CD4-positive, alpha-beta T cell treated with Interleukin-4 for 1 hour (primary cell): ENCODE data around the gene GSE1.

Source experiments
- DNase-seq, 2 donors: peaks; one replicate each; pipeline ENCODE4 v3.0.0-alpha.2; 2020 to 2022

Gene GSE1

DNA sequence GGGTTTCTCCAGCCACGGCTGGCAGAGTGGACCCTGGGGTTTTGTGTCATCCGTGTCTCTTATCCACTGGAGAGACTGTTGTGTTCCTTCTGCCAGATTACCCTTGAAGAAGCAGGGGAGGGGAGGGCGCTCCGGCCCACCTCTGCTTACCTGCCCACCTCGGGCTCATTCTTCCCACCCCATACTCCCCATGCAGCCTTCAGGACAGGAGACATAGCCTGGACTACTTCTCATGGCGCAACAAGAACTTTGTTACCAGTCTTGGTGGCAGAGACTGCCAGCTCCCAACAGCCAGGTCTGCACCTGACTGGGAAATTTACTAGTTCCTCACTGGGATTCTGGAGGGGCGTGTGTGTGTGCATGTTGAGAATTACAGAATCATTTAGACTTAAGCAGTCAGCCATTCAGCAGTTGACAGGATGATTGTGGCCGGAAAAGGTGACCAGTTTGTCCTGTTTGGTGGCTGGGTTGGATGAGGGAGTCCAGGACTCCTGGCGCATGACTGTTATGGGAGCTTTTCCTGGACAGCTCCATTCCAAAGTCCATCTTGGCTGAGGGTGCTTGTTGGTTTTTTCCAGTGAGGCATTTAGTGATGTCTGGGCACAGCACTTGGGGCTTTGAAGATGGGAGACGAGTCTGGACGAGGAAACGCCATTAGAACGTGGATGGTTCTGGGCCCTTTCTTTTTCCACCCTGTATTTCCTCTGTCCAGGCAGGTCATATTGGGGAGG lies 8.7 kb downstream of the GSE1 start:
- no peak for DNase-seq

DNA sequence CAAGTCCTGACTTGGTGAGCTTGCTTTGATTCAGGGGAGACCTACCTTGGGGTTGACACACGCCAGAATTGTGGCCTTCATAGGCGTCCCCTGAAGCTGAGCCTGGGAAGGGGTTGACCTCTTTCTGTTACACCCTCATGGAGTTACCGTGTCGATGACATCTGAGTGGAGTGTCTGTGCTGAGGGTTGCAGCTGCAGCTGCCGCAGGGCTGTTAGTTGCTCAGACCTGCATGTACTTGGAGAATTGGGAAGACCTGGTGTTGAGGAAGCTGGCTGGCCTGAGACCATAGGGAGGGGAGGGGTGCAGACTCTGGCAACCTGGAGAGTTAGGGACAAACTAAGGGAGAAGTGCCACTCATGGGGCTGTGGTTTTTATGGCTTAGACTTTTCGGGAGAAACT lies 9.6 kb downstream of the GSE1 start:
- no peak for DNase-seq

DNA sequence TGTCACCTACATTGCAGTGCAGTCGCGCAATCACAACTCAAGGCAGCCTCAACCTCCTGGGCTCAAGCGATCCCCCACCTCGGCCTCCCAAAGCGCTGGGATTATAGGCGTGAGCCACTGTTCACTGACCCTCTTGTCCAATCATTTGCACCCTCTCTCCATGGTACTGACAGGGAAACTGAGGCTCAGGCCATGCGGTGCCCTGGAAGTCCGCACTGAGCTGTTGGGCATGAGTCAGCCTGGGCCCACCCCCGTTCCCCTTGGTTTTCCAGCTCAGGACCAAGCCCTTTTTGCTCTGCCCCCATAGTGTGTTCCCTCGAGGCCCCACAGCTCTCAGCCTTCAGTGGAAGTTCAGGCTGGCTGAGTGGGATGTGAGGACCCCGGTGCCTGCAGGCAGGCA lies 10.1 kb downstream of the GSE1 start:
- no peak for DNase-seq

DNA sequence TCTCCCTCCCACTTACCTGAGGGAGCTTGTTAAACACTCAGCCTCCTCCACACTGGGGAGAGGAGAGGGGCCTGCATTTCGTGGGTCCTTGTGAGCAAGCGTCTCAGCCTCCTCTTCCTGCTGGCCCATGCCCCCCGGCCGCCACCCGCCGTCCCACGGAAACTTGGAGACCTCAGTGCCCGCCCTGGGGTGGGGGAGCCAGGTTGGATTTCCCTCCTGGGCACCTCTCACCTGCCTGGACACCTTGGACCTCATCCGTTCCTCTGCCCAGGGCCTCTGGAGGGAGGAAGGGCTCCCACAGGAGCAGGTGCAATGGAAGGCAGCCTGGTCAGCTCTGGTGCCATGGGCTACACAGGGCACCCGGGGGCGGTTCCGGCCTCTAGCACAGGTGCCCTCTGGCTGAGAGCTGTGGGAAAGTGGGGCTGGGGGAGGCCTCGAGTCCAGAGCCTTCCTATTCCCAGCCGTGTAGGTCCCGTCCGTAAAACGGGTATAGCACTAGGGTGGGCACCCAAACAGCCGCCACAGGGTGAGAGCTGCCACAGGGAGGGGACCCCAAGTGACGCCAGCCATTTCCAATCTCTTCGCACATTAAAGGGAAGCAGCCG lies 11.0 kb downstream of the GSE1 start:
- no peak for DNase-seq

DNA sequence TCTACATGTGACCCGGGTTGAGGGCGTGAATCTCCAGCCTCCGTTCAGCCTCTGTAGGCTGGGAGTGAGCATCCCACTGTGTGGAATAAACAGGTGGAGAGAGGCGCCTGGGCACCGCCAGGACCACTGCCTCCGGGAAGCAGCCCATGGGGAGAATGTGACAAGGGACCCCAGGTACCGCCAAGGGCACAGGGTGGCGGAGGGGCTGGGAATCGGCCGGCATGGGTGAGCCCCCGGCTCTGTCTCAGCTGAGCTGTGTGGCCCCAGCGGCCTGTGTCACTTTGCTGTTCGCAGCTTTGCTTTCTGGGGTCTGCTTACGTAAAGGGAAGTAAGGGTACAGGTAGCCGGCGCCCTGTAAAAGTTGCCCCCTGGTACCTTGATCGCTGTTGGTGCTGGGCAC lies 11.5 kb downstream of the GSE1 start:
- no peak for DNase-seq

DNA sequence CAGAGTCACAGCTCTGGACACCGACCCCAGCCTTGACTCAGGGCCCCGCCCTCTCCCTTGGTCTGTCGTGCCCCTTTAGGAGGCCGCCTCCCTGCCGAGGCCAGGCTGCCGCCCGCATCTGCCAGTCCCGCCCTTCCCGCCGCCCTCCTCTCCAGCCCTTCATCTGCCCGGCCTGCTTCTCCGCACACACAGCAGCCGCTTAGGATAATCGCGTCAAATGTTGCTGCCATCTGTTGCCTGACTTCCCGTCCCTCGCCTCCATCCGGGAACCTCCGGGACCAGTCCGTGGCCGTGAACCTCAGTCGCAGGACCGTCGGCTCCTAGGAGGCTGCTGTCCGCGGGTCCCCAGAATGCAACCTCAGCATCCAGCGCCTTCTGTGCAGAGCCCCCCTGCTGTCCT lies 11.9 kb downstream of the GSE1 start:
- no peak for DNase-seq

DNA sequence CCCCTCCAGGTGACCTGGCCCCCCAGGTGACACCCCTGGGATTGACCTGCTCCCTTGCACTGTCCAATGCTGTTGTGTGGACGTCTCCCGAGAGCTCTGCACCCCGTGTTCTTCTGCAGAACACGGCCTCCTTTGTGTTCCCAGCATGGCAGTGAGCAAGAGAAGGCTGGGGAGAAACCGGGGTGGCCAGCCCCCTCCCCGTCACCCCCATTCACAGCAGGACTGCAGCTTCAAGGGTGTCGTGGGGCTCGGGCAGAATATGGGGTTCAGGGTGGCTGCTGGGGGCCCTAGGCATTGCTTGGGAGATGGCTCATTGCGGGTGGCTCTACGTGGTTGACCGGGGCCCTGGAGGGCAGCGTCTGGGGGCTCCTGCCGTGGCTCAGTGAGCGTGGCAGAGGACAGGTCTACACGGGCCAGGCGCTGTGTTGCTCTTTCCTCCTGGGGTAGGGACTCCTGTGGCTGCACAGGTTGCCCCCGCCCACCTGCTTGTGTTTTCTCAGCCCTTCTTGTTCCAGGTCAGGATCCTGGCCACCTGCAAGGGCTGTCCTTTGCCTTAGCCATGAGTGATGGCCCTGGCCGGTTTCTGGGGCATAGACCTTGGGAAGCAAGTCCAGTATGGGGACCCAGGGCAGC lies 12.5 kb downstream of the GSE1 start:
- DNase-seq = no peak

DNA sequence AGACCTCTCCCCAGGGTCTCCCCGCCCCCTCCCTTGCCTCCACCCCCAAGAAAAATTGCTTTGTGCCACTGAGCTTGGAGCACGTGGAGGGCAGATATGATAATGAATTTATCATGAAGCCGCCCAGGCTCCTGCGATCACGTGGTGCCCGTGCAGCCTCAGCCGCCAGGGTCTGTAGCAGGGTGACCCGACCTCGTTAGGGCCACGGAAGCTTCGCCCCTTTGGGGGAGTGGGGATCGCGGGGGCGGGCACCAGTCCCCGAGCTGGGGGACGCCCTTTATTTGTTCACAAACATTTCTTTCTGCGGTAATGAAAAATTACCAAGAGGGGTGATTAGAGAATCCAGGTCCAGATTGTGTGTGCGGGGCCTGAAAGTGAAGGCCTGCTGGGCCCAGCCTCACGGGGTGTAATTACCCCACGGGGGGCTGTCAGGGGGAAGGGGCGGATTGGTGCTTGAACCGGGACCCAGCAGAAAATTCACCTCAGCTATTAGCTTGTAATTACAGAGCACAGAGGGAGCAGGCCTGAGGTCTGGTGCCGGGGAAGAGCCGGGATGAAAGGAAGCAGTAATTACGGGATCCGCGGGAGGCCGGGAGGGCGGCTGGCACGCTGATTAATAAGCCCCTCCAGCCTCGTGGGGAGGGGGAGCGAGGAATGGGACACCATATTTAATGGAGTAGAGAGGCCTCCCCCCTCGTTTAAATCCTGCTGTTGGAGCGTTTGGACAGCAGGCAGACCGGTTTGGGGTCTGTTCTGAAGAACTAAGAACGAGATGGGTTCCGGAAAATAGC lies 13.3 kb downstream of the GSE1 start:
- DNase-seq = no peak

DNA sequence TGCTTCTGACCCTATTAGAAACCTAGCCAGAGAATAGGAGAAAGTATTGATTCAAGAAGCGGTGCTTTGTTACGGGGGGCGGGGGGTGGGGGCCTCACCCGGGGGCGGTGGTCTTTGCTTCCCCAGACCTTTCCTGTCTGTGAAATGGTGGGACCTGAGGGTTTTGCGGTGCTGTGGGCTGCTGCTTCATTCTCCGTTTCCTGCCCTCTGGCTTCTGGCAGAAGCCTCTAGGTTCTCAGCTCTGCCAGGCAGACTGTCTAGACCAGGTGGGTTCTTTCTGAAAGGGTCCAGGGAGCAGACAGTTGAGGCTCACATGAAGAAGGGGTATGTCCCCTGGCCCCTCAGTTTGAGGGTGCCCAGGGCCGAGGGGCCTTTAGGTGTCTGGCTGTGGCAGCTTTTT lies 14.0 kb downstream of the GSE1 start:
- DNase-seq = no peak

DNA sequence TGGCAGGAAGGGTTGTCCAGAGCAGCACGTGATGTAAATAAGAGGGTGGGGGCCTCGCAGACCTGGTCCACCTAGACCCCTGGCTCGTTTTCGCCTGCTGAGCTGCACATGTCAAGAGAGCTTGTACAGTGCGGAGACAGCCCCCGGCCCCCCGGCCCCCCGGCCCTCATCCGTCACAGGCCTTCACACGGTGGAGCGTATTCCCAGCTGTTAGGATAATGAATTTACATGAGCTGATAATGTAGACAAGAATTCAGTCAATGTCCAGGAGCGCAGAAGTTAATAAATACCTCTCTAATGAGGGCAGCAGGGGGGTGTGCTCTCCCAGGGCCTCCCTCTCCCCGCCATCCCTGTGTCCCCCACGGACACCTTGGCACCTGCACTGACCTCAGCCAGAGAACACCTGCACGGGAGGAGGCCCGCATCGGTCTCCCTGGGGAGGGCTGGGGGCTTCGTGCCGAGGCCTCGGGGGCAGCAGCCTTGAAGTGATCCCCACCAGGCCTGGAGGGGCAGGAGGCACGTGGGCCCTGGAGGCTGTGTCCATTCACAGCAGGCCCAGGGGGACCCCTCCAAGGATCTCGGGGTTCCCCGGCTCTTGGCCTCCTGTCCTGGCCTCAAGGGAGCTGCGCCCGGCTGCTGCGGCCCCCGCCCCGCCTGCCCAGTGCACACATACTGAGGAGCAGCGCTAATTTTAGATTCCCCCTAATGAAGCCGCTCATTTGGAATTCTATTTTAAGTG lies 14.6 kb downstream of the GSE1 start:
- no peak for DNase-seq

DNA sequence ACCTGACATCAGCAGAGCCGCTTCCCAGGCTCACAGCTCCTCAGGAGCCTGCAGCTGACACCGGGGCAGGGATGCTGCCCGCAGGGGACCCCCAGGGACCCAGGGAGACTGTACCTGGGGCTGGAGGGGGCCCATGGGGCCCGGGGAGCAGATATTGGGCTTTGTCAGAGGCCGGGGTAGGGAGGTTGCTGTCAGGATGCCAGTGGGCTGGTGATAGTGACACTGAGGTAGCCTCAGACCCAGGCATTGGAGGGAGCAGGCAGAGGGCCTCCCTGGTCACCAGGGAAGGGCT lies 15.1 kb downstream of the GSE1 start:
- DNase-seq = no peak

DNA sequence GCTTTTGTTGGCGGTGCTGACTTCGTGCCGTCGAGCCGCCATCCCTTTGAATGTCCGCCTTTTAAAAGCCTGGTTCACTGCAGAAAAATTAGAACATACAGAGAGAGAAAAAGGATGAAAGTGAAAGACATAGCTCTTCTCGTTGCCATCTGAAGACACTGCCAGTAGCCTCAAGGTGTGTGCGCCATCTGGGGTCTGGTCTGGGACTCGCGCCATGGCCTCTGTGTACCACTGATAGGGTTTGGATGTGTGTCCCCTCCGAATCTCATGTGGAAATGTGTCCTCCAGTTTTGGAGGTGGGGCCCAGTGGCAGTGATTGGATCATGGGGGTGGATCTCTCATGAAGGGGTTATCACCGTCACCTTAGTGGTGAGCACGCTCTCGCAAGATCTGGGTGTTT lies 15.5 kb downstream of the GSE1 start:
- DNase-seq = no peak

DNA sequence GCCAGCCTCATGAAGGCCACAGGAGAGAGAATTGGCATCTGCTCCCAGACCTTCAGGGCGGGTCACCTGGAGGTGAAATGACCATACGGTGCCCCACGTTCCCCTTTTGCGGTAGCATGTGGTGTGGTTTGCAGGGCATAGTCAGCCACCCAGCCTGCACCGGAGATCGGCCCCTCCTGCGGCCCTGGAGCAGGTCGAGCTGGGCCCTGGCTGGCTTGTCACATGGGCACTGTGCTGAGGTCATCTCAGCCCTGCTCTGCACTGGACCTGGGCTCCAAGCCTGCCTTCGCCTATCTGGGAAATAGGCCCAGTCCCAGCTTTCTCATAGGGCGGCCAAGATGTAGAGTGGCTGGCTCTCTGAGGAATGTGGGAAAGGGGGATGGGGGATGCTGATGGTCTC lies 16.2 kb downstream of the GSE1 start:
- DNase-seq = no peak

DNA sequence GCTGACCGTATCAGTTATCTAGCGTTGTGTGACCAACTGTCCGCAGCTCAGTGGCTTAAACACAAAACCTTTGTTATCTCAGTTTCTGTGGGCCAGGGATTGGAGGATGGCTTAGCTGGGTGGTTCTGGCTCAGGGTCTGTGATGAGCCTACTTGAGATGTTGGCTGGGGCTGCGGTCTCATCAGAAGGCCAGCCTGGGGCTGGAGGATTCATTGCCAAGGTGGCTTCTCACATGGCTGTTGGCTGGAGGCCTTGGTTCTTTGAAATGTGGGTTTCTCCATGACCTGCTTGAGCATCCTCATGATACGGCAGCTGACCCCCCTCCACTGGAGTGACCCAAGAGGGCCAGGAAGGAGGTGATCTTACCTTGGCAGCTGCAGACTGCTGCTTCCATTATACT lies 16.7 kb downstream of the GSE1 start:
- DNase-seq = no peak

DNA sequence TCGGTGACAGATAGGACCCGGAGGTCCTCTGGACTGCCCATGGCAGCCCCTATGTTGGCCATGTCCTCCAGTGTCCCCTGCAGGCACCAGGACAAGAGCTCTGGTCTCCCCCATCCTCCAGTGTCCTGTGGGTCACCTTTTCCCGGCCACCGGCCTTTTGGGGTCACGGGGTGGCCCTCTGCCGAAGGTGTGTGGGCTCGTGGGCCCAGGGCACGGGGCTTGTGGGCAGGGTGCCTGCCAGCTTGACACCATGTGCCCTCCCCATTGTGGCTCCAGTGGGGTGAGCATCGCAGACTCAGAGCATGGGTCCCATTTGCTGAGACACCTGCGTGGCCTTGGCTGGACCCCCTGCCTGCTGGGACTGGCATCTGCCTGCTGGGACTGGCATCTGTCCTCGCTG lies 18.1 kb downstream of the GSE1 start:
- DNase-seq = no peak

DNA sequence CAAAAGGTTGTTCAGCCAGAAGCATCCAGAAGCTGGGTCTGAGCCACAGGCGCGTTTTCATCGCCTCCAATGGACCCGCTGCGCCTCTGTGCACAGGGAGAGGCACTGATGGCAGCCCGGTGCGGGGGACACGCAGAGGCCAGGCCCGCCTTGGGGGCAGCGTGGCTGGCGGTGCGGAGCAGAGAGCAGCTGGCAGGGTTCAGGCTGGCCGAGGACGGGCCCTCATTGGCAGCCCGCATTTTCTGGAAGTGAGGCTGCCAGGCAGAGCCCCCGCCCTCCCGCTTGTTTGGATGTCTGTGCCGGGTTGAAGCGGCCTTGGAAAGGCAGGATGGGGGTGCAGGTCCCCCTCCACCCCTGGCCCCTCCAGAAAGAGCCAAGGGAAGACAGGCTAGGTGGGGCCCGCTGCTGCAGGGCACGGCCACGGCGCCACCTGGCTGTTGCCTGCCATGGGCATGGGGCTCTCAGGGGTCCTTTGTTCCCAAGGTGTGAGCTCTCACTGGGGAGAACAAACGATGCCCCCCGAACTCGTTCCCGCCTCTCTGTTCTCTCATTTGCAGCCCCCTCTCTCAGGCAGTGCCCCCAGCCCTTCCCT lies 18.8 kb downstream of the GSE1 start:
- DNase-seq = no peak

DNA sequence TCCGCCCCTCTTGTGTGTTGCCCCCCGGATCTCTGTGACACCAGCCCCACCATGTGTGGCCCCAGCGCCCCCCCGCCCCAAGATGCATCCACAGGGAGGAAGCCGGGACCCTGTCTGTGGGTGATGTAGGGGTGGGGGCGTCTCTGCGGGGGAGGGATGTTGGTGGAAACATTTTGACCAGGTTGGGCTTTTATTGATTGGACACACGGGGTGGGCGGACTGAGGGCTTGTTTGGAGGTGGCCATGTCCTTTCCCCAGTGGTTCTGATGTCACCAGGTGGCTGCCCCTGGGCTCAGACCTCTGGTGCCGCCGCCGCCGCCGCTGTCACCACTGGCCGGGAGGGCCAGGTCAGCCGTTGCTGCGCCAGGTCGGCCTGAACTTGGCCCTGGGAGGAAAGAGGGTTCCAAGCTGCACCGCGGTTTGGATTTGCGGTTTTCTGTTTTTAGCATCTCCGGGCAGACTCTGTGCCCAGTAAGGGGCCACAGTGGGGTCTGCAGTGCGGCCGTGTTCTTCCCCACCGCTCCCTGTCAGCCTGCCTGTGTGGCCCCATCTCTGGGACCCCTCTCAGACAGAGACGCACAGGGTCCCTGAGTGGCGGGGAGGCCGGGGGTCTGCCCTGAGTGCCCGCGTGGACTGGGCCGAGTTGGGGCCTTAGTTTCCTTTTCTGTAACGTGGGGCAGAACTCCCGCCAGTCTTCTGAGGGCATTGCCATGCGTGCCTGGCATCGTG lies 19.8 kb downstream of the GSE1 start:
- DNase-seq = no peak

DNA sequence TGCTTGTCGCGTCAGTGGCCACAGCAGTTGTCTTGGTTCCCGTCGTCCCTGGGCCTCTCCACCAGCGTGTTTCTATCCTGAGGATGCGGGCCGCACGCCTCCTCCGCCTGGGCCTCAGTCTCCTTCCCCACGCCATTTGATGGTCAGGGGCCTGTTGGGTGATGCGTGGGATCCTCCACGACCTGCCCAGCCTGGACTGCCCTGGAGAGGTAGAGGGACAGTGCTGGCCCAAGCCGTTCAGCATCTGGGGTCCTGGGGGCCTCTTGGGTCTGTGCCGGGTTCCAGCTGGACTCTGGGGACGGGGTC lies 20.3 kb downstream of the GSE1 start:
- no peak for DNase-seq

DNA sequence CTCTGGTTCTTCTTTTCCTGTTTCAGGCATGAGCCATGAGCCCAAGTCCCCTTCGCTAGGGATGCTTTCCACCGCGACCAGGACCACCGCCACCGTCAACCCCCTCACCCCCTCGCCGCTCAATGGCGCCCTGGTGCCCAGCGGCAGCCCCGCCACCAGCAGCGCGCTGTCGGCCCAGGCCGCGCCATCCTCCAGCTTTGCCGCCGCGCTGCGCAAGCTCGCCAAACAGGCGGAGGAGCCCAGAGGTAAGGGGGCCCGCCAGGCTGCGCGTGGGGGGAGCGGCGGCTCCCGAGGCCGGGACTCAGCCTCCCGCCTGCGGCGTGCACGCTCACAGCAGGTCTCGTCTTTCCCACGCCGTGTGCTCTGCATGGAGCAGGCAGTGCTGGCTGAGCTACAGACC lies 20.8 kb downstream of the GSE1 start:
- DNase-seq = no peak

DNA sequence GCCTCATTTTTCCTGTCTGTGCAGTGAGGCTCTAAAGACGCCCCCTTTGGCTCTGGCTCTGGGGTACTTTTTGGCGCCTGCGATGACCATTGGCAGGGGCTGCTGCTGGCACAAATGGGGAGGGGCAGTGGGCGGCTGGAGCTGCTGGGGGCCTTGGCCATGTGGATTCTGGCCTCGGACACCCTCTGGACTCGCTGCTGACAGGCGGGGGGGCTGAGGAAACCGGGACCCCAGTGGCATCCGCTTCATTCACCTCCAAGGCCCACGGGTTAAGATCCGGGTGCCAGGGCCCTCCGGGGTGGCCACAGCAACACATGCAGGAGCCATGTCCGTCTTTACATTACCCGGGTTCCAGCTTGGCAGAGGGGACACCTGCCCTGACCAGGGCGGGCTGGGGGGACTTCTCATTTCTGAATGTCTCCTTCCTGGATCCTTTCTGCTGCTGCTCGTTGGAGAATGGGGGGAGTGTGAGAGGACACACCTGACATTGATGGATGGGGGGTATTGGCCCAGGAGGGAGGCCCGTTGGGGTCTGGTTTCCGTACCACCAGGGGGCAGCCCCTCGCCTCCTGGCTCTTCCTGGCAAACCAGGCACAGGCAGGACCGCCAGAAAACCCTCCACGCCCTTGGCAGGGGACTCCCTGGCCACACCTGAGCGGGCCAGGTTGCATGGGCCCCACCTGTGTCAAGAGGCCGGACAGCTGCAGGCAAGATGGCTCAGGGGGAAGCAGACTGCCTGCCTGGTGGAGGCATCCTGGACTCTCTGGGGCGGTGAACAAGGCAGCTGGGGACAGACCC lies 21.8 kb downstream of the GSE1 start:
- no peak for DNase-seq

DNA sequence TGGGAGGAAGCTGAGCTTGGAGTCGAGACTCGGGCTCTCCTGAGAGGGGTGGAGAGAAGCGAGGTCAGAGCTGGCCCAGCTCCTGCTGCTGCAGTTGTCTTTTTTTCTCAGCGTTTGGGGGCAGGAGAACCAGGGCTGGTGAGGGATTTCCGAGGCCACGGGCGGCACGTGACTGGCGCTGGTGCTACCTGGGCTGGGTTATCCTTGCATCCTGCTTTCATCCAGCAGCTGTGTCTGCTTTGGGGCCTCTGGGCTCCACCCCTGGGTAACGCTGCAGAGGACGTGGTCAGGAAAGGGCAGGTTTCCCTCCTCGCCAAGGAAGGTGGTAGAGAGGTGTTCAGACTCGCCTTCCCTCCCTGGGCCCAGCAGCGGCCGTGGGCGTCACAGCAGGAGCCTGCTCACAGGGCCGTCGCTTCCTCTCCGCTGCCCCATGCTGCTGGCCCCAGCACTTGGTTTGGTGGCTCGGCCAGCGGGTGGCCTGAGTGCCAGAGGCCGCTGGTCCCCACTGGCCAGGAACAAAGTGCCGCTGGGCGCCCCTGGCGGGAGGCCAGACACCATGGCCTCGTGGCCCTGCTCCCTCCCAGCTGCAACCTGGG lies 22.5 kb downstream of the GSE1 start:
- no peak for DNase-seq
